ENCODE measurements around the gene CRIP3. TPM values are rescaled to one million over a fixed set of nuclear protein-coding genes. Genes with fewer than 3 reads are reported as not detected.

CRIP3 gene
- total RNA-seq, 4 donors from 2014 or later: 0.82 to 1.4 TPM; not detected in 2

DNA sequence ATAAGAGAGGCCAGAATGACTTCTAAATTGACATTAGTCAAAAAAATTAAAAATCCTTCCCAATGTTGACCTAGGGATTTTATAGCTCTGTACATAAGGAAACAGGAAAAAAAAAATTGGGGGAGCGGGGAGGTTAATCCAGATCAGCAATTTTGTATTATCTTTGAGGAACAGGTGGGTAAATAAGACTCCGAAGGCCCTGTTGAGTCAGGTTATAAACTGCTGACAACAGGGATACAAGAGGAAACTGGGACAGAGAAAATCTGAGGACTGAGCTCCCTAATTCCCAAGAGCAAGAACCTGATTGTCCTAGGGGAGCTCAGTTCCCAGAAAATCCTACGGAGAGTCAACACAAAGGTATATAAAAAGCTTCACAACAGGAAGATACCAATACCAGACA lies 26.8 kb upstream of the CRIP3 start:
- no peaks in the 10 kb centered on the region for H3K27me3 ChIP-seq
- peaks cover 0 to 18% (median 7%) of the 10 kb centered on the region in 4 donors for H3K36me3 ChIP-seq
- no peak for DNase-seq
- H3K4me1 ChIP-seq: peaks cover 0 to 26% (median 10%) of the 10 kb centered on the region in 4 donors
- in situ Hi-C loops (cut with MboI; ENCODE audit: low pct_ligation_motif_present in 1 of 4, low pct_unique_long_range_greater_than_20kb in 1 of 4, low sequenced_read_pairs in 3 of 4): loop anchor here in 1 of 4 donors (10.0 kb wide), 1 partner anchor 71 kb away; no protein-coding TSS in a partner anchor
- no peaks in the 10 kb centered on the region for H3K9me3 ChIP-seq
- TF ChIP-seq EP300 (IDR thresholded peaks at IDR 0.05; ENCODE audit: low read depth) (no peak), POLR2AphosphoS5 (IDR thresholded peaks at IDR 0.05) (no peak), POLR2A (IDR thresholded peaks at IDR 0.05) (no peak)
- TF ChIP-seq, protein P1, sequence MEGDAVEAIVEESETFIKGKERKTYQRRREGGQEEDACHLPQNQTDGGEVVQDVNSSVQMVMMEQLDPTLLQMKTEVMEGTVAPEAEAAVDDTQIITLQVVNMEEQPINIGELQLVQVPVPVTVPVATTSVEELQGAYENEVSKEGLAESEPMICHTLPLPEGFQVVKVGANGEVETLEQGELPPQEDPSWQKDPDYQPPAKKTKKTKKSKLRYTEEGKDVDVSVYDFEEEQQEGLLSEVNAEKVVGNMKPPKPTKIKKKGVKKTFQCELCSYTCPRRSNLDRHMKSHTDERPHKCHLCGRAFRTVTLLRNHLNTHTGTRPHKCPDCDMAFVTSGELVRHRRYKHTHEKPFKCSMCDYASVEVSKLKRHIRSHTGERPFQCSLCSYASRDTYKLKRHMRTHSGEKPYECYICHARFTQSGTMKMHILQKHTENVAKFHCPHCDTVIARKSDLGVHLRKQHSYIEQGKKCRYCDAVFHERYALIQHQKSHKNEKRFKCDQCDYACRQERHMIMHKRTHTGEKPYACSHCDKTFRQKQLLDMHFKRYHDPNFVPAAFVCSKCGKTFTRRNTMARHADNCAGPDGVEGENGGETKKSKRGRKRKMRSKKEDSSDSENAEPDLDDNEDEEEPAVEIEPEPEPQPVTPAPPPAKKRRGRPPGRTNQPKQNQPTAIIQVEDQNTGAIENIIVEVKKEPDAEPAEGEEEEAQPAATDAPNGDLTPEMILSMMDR (IDR thresholded peaks at IDR 0.05): no peak
- 75 to 94% methylated on average over 2 to 3 of the region's 3 CpGs for WGBS, 2 donors (ENCODE audit: low coverage in 1 of 2)
- H3K27ac ChIP-seq: peak overlapping the region; percentile 7 to 65 (median 46)
- intact Hi-C loops (cut with DNase I; ENCODE audit: low total_unique reads): no loop called here
- H3K4me3 ChIP-seq: no peak overlapping the region

DNA sequence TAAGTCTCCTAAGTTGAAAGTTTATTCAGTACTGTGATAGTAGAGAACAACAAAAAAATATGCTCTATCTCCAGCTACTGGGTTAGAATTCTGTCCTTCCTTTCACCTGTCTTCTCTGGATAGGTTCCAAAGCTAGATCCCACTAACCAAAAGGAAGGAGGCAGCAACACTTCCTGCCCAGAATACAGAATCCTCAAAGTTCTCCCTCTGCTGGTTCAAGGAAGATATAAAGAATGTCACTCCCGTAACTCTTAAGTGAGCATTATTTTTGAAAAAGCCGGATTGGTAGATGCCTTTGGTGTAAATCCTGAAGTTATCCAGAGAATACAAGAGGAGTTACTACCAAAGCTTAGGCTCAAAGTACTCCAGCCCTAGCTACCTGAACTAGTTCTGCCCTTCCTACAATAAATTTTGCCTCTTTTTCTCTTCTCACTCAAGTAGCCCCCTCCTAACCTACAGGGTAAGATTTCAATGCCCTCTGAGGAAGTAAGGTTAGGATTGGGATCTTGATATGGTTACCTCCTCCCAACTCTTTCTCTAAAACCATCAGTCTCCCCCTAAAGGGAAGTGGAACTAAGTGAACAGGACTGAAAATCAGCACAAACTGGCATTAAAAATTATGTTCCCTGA lies 26.0 kb upstream of the CRIP3 start:
- Histone ChIP-seq H3K4me1 (peaks cover 0 to 26% (median 10%) of the 10 kb centered on the region in 4 donors), H3K36me3 (peaks cover 0 to 10% (median 3%) of the 10 kb centered on the region in 4 donors), H3K27ac (peak overlapping the region; percentile 7 to 65 (median 46)), H3K9me3 (no peaks in the 10 kb centered on the region), H3K27me3 (no peaks in the 10 kb centered on the region), H3K4me3 (no peak overlapping the region)
- TF ChIP-seq, protein P1 (IDR thresholded peaks at IDR 0.05): peak; percentile 52 to 81 (median 60)
- no peak for TF ChIP-seq POLR2AphosphoS5 (IDR thresholded peaks at IDR 0.05)
- TF ChIP-seq EP300 (IDR thresholded peaks at IDR 0.05; ENCODE audit: low read depth): no peak
- in situ Hi-C loops (cut with MboI; ENCODE audit: low pct_ligation_motif_present in 1 of 4, low pct_unique_long_range_greater_than_20kb in 1 of 4, low sequenced_read_pairs in 3 of 4) (loop anchor here in 1 of 4 donors (10.0 kb wide), 1 partner anchor 70 kb away; no protein-coding TSS in a partner anchor), intact Hi-C loops (cut with DNase I; ENCODE audit: low total_unique reads) (loop anchor here (5.0 kb wide), 1 partner anchor 72 kb away; no protein-coding TSS in a partner anchor)
- WGBS, 2 donors (ENCODE audit: low coverage in 1 of 2): 10 to 37% methylated on average over 2 of the region's 2 CpGs
- no peak for DNase-seq

DNA sequence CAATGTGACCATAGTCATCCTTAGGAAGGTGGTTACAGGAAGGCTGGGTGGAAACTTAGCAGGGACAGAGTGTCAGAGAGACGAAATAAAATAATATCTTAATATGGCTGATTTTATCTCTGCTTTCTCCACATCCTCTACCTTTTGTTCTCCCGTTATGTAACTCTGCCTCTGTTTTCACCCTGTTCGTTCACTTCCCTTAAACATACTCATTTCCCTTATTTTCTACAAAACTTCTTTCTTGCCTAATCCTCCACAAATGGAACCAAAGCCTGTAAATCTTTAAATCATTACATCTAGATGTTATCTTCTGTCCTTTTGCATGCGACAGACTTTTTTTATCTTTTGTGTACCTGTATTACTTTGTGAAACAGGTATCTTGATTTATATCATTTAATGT lies 23.3 kb upstream of the CRIP3 start:
- H3K4me1 ChIP-seq: peaks cover 0 to 26% (median 10%) of the 10 kb centered on the region in 4 donors
- in situ Hi-C loops (cut with MboI; ENCODE audit: low pct_ligation_motif_present in 1 of 4, low pct_unique_long_range_greater_than_20kb in 1 of 4, low sequenced_read_pairs in 3 of 4): loop anchor here in 1 of 4 donors (10.0 kb wide), 1 partner anchor 67 kb away; no protein-coding TSS in a partner anchor
- no peak overlapping the region for H3K4me3 ChIP-seq
- no peak for DNase-seq
- H3K27ac ChIP-seq: no peak overlapping the region
- TF ChIP-seq, protein P1 (IDR thresholded peaks at IDR 0.05): no peak
- TF ChIP-seq POLR2A (IDR thresholded peaks at IDR 0.05) (no peak), POLR2AphosphoS5 (IDR thresholded peaks at IDR 0.05) (no peak), EP300 (IDR thresholded peaks at IDR 0.05; ENCODE audit: low read depth) (no peak)
- H3K27me3 ChIP-seq: no peaks in the 10 kb centered on the region
- WGBS, 2 donors (ENCODE audit: low coverage in 1 of 2): 79 to 81% methylated on average over 4 of the region's 4 CpGs
- H3K36me3 ChIP-seq: no peaks in the 10 kb centered on the region
- intact Hi-C loops (cut with DNase I; ENCODE audit: low total_unique reads): loop anchor here (5.0 kb wide), 1 partner anchor 70 kb away; no protein-coding TSS in a partner anchor
- no peaks in the 10 kb centered on the region for H3K9me3 ChIP-seq

DNA sequence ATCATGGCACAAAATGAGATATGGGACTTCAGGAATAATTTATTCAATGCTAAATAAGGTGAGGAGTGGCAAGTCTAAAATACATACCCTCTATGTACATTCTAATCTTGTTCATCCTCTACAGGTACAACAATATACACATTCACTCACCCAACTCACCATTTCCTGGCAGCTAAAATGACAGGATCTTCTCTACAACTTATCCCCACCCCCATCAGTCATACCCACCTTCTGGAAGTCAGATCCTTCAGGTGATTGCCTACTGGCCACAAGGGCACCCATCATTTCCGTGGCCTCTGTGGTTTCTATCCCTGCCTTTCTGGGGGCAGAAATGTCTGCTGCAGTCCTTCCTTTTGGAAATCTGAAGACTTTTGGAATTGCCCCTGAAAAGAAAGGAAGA lies 22.8 kb upstream of the CRIP3 start:
- H3K4me3 ChIP-seq: no peak overlapping the region
- H3K27ac ChIP-seq: no peak overlapping the region
- no peaks in the 10 kb centered on the region for H3K36me3 ChIP-seq
- WGBS, 2 donors (ENCODE audit: low coverage in 1 of 2): 60% methylated on average over 1 of the region's 1 CpG; no CpG with 5 or more reads in 1 of the 2 donors
- in situ Hi-C loops (cut with MboI; ENCODE audit: low pct_ligation_motif_present in 1 of 4, low pct_unique_long_range_greater_than_20kb in 1 of 4, low sequenced_read_pairs in 3 of 4) (loop anchor here in 1 of 4 donors (10.0 kb wide), 1 partner anchor 67 kb away; no protein-coding TSS in a partner anchor), intact Hi-C loops (cut with DNase I; ENCODE audit: low total_unique reads) (loop anchor here (5.0 kb wide), 1 partner anchor 69 kb away; no protein-coding TSS in a partner anchor)
- H3K4me1 ChIP-seq: peaks cover 0 to 25% (median 10%) of the 10 kb centered on the region in 4 donors
- no peaks in the 10 kb centered on the region for H3K9me3 ChIP-seq
- no peak for DNase-seq
- no peaks in the 10 kb centered on the region for H3K27me3 ChIP-seq
- TF ChIP-seq EP300 (IDR thresholded peaks at IDR 0.05; ENCODE audit: low read depth) (no peak), POLR2AphosphoS5 (IDR thresholded peaks at IDR 0.05) (no peak), POLR2A (IDR thresholded peaks at IDR 0.05) (no peak)
- TF ChIP-seq, protein P1 (IDR thresholded peaks at IDR 0.05): no peak
